WTC11 (cell line): Measurements from ENCODE around the gene TMPRSS13. TPM values are rescaled to one million over a fixed set of nuclear protein-coding genes. Genes with fewer than 3 reads are reported as not detected.

Experiments
- ATAC-seq: fragments of 200-7000 bp; cut with Tn5 transposase; 2 replicates; pipeline ENCODE4 v1.10.0; 2021; ENCODE audit warnings: mild to moderate bottlenecking, moderate library complexity
- CTCF ChIA-PET: fragments of 300-600 bp; sonication (Branson Sonifier 250); formaldehyde crosslinking; loops from one replicate; lab custom pipeline; 2021; ENCODE audit warnings: antibody characterized with exemption; lab: Charles Lee
- POLR2A ChIA-PET: fragments of 350-600 bp; sonication (Branson Sonifier 250); formaldehyde crosslinking; loops from one replicate; lab custom pipeline; 2021; ENCODE audit warnings: antibody characterized with exemption; lab: Charles Lee
- DNase-seq: peaks from one replicate; pipeline ENCODE4 v3.0.0; 2021; ENCODE audit warnings: low spot score
- H3K27ac Mint-ChIP-seq: 2 replicates; pipeline ENCODE4 v1.8.0; 2021; ENCODE audit warnings: mixed read lengths
- H3K27me3 Mint-ChIP-seq: 2 replicates; pipeline ENCODE4 v1.8.0; 2021; ENCODE audit warnings: low read depth, mild to moderate bottlenecking, moderate library complexity, mixed read lengths
- H3K36me3 Mint-ChIP-seq: 2 replicates; pipeline ENCODE4 v1.8.0; 2021; ENCODE audit warnings: mixed read lengths
- H3K4me1 Mint-ChIP-seq: 2 replicates; pipeline ENCODE4 v1.8.0; 2022; ENCODE audit warnings: mixed read lengths
- H3K4me3 Mint-ChIP-seq: 2 replicates; pipeline ENCODE4 v1.8.0; 2021; ENCODE audit warnings: mild to moderate bottlenecking, moderate library complexity, mixed read lengths
- H3K9me3 Mint-ChIP-seq: 2 replicates; pipeline ENCODE4 v1.8.0; 2021; ENCODE audit warnings: mixed read lengths
- ELF4 ChIP-seq: sonication (generic); formaldehyde crosslinking; IDR thresholded peaks from 2 replicates; pipeline ENCODE4 v1.8.1; 2022; ENCODE audit warnings: low read depth, mild to moderate bottlenecking, moderate library complexity, missing genetic modification reagents
- HMGA2 ChIP-seq: fragments of 250-450 bp; sonication (Bioruptor Pico); IDR thresholded peaks from 2 replicates; pipeline ENCODE4 v1.4.0; 2021; ENCODE audit warnings: mild to moderate bottlenecking, moderate library complexity
- IRF2 ChIP-seq: sonication (generic); formaldehyde crosslinking; IDR thresholded peaks from 2 replicates; pipeline ENCODE4 v1.8.0; 2022; ENCODE audit warnings: low read depth, missing genetic modification reagents, borderline replicate concordance
- MXD4 ChIP-seq: fragments of 250-450 bp; sonication (Bioruptor Pico); IDR thresholded peaks from 2 replicates; pipeline ENCODE4 v1.8.0; 2021; ENCODE audit warnings: mild to moderate bottlenecking, moderate library complexity, borderline replicate concordance
- NFYB ChIP-seq: sonication (generic); formaldehyde crosslinking; conservative IDR thresholded peaks from 2 replicates; pipeline ENCODE4 v1.8.0; 2022; ENCODE audit warnings: low read depth, missing genetic modification reagents
- NR1H2 ChIP-seq: sonication (generic); formaldehyde crosslinking; IDR thresholded peaks from 2 replicates; pipeline ENCODE4 v1.9.0; 2021; ENCODE audit warnings: mild to moderate bottlenecking, moderate library complexity, missing genetic modification reagents
- NR2C2 ChIP-seq: sonication (generic); formaldehyde crosslinking; IDR thresholded peaks from 2 replicates; pipeline ENCODE4 v1.8.0; 2022; ENCODE audit warnings: mild to moderate bottlenecking, missing genetic modification reagents
- PRRX2 ChIP-seq: fragments of 250-450 bp; sonication (Bioruptor Pico); IDR thresholded peaks from 2 replicates; pipeline ENCODE4 v1.8.0; 2021; ENCODE audit warnings: mild to moderate bottlenecking
- SP1 ChIP-seq: sonication (generic); formaldehyde crosslinking; conservative IDR thresholded peaks from 2 replicates; pipeline ENCODE4 v1.8.1; 2022; ENCODE audit warnings: missing genetic modification reagents
- TCF7 ChIP-seq: sonication (generic); formaldehyde crosslinking; IDR thresholded peaks from 2 replicates; pipeline ENCODE4 v1.8.0; 2022; ENCODE audit warnings: mild to moderate bottlenecking, low read depth, missing genetic modification reagents, moderate library complexity
- TEAD1 ChIP-seq: sonication (generic); formaldehyde crosslinking; IDR thresholded peaks from 2 replicates; pipeline ENCODE4 v1.8.0; 2022; ENCODE audit warnings: mild to moderate bottlenecking, missing genetic modification reagents
- TEAD4 ChIP-seq: sonication (generic); formaldehyde crosslinking; IDR thresholded peaks from 2 replicates; pipeline ENCODE4 v1.8.0; 2022; ENCODE audit warnings: mild to moderate bottlenecking, missing genetic modification reagents
- TP53 ChIP-seq: sonication (generic); formaldehyde crosslinking; IDR thresholded peaks from 2 replicates; pipeline ENCODE4 v1.8.1; 2023; ENCODE audit warnings: mild to moderate bottlenecking, missing genetic modification reagents
- ZNF121 ChIP-seq: sonication (generic); formaldehyde crosslinking; IDR thresholded peaks from 2 replicates; pipeline ENCODE4 v1.8.0; 2023; ENCODE audit warnings: missing genetic modification reagents
- ZNF219 ChIP-seq: sonication (generic); formaldehyde crosslinking; IDR thresholded peaks from 2 replicates; pipeline ENCODE4 v1.8.0; 2023; ENCODE audit warnings: missing genetic modification reagents, mild to moderate bottlenecking, borderline replicate concordance
- ZNF317 ChIP-seq: sonication (generic); formaldehyde crosslinking; IDR thresholded peaks from 2 replicates; pipeline ENCODE4 v1.8.1; 2023; ENCODE audit warnings: low read depth, mild to moderate bottlenecking, moderate library complexity, missing genetic modification reagents, borderline replicate concordance
- ZNF416 ChIP-seq: fragments of 250-450 bp; sonication (Bioruptor Pico); IDR thresholded peaks from 2 replicates; pipeline ENCODE4 v1.9.0; 2021; ENCODE audit warnings: mild to moderate bottlenecking, inconsistent platforms
- ZNF423 ChIP-seq: fragments of 250-450 bp; sonication (Bioruptor Pico); IDR thresholded peaks from 2 replicates; pipeline ENCODE4 v2.1.2; 2022; ENCODE audit warnings: mild to moderate bottlenecking, moderate library complexity
- total RNA-seq: library from RNA; stranded (reverse); gene quantifications from 3 replicates; pipeline ENCODE4 v1.2.3, GENCODE V29; 2021
- TF ChIP-seq, protein P1 (sequence below): sonication (generic); formaldehyde crosslinking; IDR thresholded peaks from 2 replicates; pipeline ENCODE4 v1.8.1; 2022; ENCODE audit warnings: mild to moderate bottlenecking, moderate library complexity, missing genetic modification reagents
- TF ChIP-seq, protein P2 (sequence below): fragments of 200-600 bp; IDR thresholded peaks from 2 replicates; pipeline ENCODE4 v1.8.0; 2022; ENCODE audit warnings: antibody characterized with exemption
- TF ChIP-seq, protein P3 (sequence below): sonication (generic); formaldehyde crosslinking; IDR thresholded peaks from 2 replicates; pipeline ENCODE4 v1.8.0; 2022; ENCODE audit warnings: mild to moderate bottlenecking, missing genetic modification reagents
- TF ChIP-seq, protein P4 (sequence below): sonication (generic); formaldehyde crosslinking; IDR thresholded peaks from 2 replicates; pipeline ENCODE4 v1.8.0; 2023; ENCODE audit warnings: missing genetic modification reagents, mild to moderate bottlenecking, borderline replicate concordance
- TF ChIP-seq, protein P5 (sequence below): sonication (generic); formaldehyde crosslinking; IDR thresholded peaks from 2 replicates; pipeline ENCODE4 v1.8.0; 2022; ENCODE audit warnings: missing genetic modification reagents

TMPRSS13 gene
- total RNA-seq, 1 experiment from 2014 or later = 0.63 TPM

DNA sequence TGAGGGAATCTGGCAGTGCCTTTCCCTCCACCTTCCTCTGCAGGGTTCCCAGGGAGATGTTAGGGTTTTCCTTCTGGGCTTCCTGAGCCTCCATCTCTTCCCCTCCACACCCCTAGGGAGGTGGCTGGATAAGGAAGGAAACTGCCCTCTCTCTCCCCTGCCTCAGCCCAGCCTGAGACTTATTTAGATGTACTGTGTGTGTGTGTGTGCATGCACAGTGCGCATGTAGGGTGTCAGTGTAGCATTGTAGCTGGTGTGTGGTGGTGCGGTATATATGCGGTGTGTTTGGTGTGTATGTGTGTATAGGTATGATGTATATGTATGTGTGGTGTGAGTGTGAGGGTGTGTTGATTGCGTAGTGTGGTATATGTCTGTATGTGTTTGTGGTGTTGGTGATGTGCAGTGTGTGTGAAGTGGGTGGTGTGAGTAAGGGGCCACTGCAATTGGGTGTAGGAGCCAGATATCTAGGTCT lies 54.3 kb downstream of the TMPRSS13 start:
- Mint-ChIP-seq H3K27me3 (peaks cover 82% of the 10 kb centered on the region), H3K9me3 (no peaks in the 10 kb centered on the region)
- no peak for DNase-seq
- CTCF ChIA-PET = interaction anchor here (1.2 to 4.5 kb wide), 7 partner anchors 14 to 72 kb away, joined by 3 to 25 read pairs (median 10); no protein-coding TSS in a partner anchor
- TF ChIP-seq ZNF423 (CRISPR knock-in tag) (no peak), ELF4 (CRISPR knock-in tag) (no peak), TP53 (no peak), HMGA2 (CRISPR knock-in tag) (no peak), NR1H2 (no peak), ZNF317 (no peak), IRF2 (CRISPR knock-in tag) (no peak), MXD4 (CRISPR knock-in tag) (no peak), NFYB (CRISPR knock-in tag) (no peak), SP1 (CRISPR knock-in tag) (no peak), TEAD4 (CRISPR knock-in tag) (no peak), ZNF121 (CRISPR knock-in tag) (no peak), TEAD1 (no peak), TCF7 (CRISPR knock-in tag) (no peak), ZNF219 (CRISPR knock-in tag) (no peak), PRRX2 (no peak), NR2C2 (no peak)
- TF ChIP-seq, protein P1, sequence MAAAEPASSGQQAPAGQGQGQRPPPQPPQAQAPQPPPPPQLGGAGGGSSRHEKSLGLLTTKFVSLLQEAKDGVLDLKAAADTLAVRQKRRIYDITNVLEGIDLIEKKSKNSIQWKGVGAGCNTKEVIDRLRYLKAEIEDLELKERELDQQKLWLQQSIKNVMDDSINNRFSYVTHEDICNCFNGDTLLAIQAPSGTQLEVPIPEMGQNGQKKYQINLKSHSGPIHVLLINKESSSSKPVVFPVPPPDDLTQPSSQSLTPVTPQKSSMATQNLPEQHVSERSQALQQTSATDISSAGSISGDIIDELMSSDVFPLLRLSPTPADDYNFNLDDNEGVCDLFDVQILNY (CRISPR knock-in tag) = no peak
- TF ChIP-seq, protein P2, sequence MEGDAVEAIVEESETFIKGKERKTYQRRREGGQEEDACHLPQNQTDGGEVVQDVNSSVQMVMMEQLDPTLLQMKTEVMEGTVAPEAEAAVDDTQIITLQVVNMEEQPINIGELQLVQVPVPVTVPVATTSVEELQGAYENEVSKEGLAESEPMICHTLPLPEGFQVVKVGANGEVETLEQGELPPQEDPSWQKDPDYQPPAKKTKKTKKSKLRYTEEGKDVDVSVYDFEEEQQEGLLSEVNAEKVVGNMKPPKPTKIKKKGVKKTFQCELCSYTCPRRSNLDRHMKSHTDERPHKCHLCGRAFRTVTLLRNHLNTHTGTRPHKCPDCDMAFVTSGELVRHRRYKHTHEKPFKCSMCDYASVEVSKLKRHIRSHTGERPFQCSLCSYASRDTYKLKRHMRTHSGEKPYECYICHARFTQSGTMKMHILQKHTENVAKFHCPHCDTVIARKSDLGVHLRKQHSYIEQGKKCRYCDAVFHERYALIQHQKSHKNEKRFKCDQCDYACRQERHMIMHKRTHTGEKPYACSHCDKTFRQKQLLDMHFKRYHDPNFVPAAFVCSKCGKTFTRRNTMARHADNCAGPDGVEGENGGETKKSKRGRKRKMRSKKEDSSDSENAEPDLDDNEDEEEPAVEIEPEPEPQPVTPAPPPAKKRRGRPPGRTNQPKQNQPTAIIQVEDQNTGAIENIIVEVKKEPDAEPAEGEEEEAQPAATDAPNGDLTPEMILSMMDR = no peak
- TF ChIP-seq, protein P3, sequence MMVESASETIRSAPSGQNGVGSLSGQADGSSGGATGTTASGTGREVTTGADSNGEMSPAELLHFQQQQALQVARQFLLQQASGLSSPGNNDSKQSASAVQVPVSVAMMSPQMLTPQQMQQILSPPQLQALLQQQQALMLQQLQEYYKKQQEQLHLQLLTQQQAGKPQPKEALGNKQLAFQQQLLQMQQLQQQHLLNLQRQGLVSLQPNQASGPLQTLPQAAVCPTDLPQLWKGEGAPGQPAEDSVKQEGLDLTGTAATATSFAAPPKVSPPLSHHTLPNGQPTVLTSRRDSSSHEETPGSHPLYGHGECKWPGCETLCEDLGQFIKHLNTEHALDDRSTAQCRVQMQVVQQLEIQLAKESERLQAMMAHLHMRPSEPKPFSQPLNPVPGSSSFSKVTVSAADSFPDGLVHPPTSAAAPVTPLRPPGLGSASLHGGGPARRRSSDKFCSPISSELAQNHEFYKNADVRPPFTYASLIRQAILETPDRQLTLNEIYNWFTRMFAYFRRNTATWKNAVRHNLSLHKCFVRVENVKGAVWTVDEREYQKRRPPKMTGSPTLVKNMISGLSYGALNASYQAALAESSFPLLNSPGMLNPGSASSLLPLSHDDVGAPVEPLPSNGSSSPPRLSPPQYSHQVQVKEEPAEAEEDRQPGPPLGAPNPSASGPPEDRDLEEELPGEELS = no peak
- TF ChIP-seq, all 79 proteins: peak for 0
- POLR2A ChIA-PET = no interaction called here
- Mint-ChIP-seq H3K4me3 (peak overlapping the region; percentile 95), H3K27ac (no peak overlapping the region), H3K4me1 (peaks cover 48% of the 10 kb centered on the region), H3K36me3 (no peaks in the 10 kb centered on the region)
- no peak for ATAC-seq

DNA sequence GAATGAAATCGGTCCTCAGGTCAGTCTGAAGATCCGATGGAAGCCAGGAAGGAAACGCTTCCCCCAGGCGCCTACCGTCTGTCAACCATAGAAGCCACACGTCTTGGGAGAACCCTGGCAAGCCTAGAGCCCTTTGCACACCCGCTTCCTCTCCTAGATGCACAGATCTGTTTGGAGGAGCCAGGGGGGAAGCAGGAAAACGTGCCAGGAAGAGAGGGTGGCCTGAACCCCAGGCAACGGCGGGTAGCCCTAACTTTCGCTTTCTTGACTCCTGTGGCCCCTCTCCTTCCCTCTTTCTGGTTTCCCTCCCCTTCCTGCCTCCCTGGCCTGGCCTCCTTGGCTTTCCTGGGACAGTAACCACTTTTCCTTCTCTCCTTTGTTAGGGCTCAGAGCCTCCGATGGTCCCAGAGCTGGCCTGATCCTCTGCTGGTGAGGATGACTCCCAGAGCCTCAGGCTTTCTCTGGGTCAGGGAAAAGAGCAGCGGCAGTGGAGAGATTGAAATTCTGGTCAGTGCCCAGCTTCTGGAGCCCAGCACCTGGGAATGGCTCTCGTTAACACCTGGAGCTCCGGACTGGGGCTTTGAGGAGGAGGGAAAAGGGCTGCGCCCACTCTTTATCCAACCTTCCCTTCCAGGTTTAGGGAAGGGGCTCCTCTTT lies 54.8 kb downstream of the TMPRSS13 start:
- peaks cover 53% of the 10 kb centered on the region for H3K4me1 Mint-ChIP-seq
- no peak overlapping the region for H3K27ac Mint-ChIP-seq
- peak overlapping the region; percentile 95 for H3K4me3 Mint-ChIP-seq
- no peaks in the 10 kb centered on the region for H3K9me3 Mint-ChIP-seq
- ATAC-seq (peak; percentile 27), DNase-seq (peak; percentile 53)
- H3K36me3 Mint-ChIP-seq = no peaks in the 10 kb centered on the region
- POLR2A ChIA-PET = no interaction called here
- CTCF ChIA-PET = interaction anchor here (1.2 to 4.5 kb wide), 4 partner anchors 14 to 72 kb away, joined by 3 to 25 read pairs (median 14); no protein-coding TSS in a partner anchor
- H3K27me3 Mint-ChIP-seq = peaks cover 82% of the 10 kb centered on the region
- no peak for TF ChIP-seq ZNF416 (CRISPR knock-in tag)
- TF ChIP-seq, protein P1 (CRISPR knock-in tag) = no peak
- TF ChIP-seq, protein P4, sequence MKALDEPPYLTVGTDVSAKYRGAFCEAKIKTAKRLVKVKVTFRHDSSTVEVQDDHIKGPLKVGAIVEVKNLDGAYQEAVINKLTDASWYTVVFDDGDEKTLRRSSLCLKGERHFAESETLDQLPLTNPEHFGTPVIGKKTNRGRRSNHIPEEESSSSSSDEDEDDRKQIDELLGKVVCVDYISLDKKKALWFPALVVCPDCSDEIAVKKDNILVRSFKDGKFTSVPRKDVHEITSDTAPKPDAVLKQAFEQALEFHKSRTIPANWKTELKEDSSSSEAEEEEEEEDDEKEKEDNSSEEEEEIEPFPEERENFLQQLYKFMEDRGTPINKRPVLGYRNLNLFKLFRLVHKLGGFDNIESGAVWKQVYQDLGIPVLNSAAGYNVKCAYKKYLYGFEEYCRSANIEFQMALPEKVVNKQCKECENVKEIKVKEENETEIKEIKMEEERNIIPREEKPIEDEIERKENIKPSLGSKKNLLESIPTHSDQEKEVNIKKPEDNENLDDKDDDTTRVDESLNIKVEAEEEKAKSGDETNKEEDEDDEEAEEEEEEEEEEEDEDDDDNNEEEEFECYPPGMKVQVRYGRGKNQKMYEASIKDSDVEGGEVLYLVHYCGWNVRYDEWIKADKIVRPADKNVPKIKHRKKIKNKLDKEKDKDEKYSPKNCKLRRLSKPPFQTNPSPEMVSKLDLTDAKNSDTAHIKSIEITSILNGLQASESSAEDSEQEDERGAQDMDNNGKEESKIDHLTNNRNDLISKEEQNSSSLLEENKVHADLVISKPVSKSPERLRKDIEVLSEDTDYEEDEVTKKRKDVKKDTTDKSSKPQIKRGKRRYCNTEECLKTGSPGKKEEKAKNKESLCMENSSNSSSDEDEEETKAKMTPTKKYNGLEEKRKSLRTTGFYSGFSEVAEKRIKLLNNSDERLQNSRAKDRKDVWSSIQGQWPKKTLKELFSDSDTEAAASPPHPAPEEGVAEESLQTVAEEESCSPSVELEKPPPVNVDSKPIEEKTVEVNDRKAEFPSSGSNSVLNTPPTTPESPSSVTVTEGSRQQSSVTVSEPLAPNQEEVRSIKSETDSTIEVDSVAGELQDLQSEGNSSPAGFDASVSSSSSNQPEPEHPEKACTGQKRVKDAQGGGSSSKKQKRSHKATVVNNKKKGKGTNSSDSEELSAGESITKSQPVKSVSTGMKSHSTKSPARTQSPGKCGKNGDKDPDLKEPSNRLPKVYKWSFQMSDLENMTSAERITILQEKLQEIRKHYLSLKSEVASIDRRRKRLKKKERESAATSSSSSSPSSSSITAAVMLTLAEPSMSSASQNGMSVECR = no peak
- TF ChIP-seq, protein P5, sequence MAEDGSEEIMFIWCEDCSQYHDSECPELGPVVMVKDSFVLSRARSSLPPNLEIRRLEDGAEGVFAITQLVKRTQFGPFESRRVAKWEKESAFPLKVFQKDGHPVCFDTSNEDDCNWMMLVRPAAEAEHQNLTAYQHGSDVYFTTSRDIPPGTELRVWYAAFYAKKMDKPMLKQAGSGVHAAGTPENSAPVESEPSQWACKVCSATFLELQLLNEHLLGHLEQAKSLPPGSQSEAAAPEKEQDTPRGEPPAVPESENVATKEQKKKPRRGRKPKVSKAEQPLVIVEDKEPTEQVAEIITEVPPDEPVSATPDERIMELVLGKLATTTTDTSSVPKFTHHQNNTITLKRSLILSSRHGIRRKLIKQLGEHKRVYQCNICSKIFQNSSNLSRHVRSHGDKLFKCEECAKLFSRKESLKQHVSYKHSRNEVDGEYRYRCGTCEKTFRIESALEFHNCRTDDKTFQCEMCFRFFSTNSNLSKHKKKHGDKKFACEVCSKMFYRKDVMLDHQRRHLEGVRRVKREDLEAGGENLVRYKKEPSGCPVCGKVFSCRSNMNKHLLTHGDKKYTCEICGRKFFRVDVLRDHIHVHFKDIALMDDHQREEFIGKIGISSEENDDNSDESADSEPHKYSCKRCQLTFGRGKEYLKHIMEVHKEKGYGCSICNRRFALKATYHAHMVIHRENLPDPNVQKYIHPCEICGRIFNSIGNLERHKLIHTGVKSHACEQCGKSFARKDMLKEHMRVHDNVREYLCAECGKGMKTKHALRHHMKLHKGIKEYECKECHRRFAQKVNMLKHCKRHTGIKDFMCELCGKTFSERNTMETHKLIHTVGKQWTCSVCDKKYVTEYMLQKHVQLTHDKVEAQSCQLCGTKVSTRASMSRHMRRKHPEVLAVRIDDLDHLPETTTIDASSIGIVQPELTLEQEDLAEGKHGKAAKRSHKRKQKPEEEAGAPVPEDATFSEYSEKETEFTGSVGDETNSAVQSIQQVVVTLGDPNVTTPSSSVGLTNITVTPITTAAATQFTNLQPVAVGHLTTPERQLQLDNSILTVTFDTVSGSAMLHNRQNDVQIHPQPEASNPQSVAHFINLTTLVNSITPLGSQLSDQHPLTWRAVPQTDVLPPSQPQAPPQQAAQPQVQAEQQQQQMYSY (CRISPR knock-in tag) = peak; percentile 98
